OCI-LY7 (cell line): ENCODE data around the gene TMCC1.
"Not testable (repeated sequence)": the region's sequence is repeated elsewhere in the genome, so short reads cannot be mapped to it uniquely, and the experiment has no call there.

Source experiments
- CTCF ChIP-seq: fragments of 200-600 bp; sonication (generic); conservative IDR thresholded peaks from 2 replicates; pipeline ENCODE4 v1.5.1; 2014; ENCODE audit warnings: mild to moderate bottlenecking, antibody characterized with exemption, low read length, moderate library complexity, mixed read lengths
- EZH2phosphoT487 ChIP-seq: fragments of 200-600 bp; sonication (generic); IDR thresholded peaks from 2 replicates; pipeline ENCODE4 v1.6.1; 2018; ENCODE audit warnings: low read depth, borderline replicate concordance, mild to moderate bottlenecking, mixed run types, antibody characterized with exemption, low read length, moderate library complexity, mixed read lengths

- TF ChIP-seq CTCF, EZH2phosphoT487: not testable (repeated sequence)
These were observed 282.6 kb downstream of the TMCC1 start for GRCh38 chr3:129610794-129611445.
